Mesenchymal stem cell (in vitro differentiated cells and primary cell): ENCODE measurements around the gene KAT2A.
A peak's percentile ranks its signal among the peaks of the same experiment; 100 is the strongest.

Experiments used
- DNase-seq: peaks from one replicate; pipeline ENCODE4 v3.0.0-alpha.2; 2013
- H2AFZ ChIP-seq: one replicate; pipeline ENCODE4 v1.6.1; 2013; ENCODE audit warnings: low read depth, mild to moderate bottlenecking, control low read depth, inconsistent platforms, low read length, moderate library complexity
- H2AK5ac ChIP-seq: 2 replicates; pipeline ENCODE4 v1.6.1; 2013; ENCODE audit warnings: low read length, moderate library complexity, mild to moderate bottlenecking, inconsistent platforms; ENCODE audit not compliant: severe bottlenecking
- H2BK120ac ChIP-seq: one replicate; pipeline ENCODE4 v1.6.1; 2013; ENCODE audit warnings: low read depth, mild to moderate bottlenecking, inconsistent platforms, low read length, moderate library complexity
- H2BK12ac ChIP-seq, 2 experiments: one replicate each; pipeline ENCODE4 v1.6.1; 2013; ENCODE audit warnings: inconsistent platforms in 2 of 2, low read length in 2 of 2, mild to moderate bottlenecking in 2 of 2, moderate library complexity in 2 of 2, control low read depth in 1 of 2
- H2BK15ac ChIP-seq: one replicate; pipeline ENCODE4 v1.6.1; 2013; ENCODE audit warnings: mild to moderate bottlenecking, low read depth, inconsistent platforms; ENCODE audit not compliant: poor library complexity, severe bottlenecking
- H2BK5ac ChIP-seq: 2 replicates; pipeline ENCODE4 v1.6.1; 2013; ENCODE audit warnings: low read depth, mild to moderate bottlenecking, low read length, control low read depth, inconsistent platforms; ENCODE audit not compliant: poor library complexity, severe bottlenecking
- H3K14ac ChIP-seq, 2 experiments: one replicate each; pipeline ENCODE4 v1.6.1; 2013; ENCODE audit warnings: inconsistent platforms in 2 of 2, low read length in 2 of 2, control low read depth in 1 of 2, mild to moderate bottlenecking in 1 of 2, moderate library complexity in 1 of 2
- H3K18ac ChIP-seq, 2 experiments: one replicate each; pipeline ENCODE4 v1.6.1; 2013; ENCODE audit warnings: inconsistent platforms in 2 of 2, low read length in 2 of 2, control low read depth in 1 of 2, low read depth in 1 of 2, mild to moderate bottlenecking in 1 of 2
- H3K23ac ChIP-seq, 2 experiments: one replicate each; pipeline ENCODE4 v1.6.1; 2013; ENCODE audit warnings: inconsistent platforms in 2 of 2, low read length in 2 of 2, mild to moderate bottlenecking in 2 of 2, moderate library complexity in 2 of 2, control low read depth in 1 of 2
- H3K27ac ChIP-seq: 2 replicates; pipeline ENCODE4 v1.5.1; 2013; ENCODE audit warnings: mild to moderate bottlenecking, moderate library complexity, low read length, control low read depth, inconsistent platforms; ENCODE audit not compliant: poor library complexity, severe bottlenecking
- H3K27me3 ChIP-seq, 2 experiments: 2 replicates each; pipeline versions ENCODE4 v1.6.1 to v1.7.0; 2013; ENCODE audit warnings: low read length in 2 of 2, mild to moderate bottlenecking in 2 of 2, moderate library complexity in 2 of 2, control low read depth in 1 of 2, inconsistent platforms in 1 of 2; ENCODE audit not compliant: control insufficient read depth in 1 of 2, insufficient read depth in 1 of 2
- H3K36me3 ChIP-seq, 2 experiments: 2 replicates each; pipeline versions ENCODE4 v1.6.1 to v1.7.0; 2013; ENCODE audit warnings: low read length in 2 of 2, control low read depth in 1 of 2, inconsistent platforms in 1 of 2, low read depth in 1 of 2, mild to moderate bottlenecking in 1 of 2; ENCODE audit not compliant: insufficient read depth in 2 of 2, control insufficient read depth in 1 of 2
- H3K4ac ChIP-seq, 2 experiments: one replicate each; pipeline ENCODE4 v1.6.1; 2013; ENCODE audit warnings: inconsistent platforms in 2 of 2, low read length in 2 of 2, mild to moderate bottlenecking in 2 of 2, moderate library complexity in 2 of 2, control low read depth in 1 of 2, low read depth in 1 of 2
- H3K4me1 ChIP-seq: 2 replicates; pipeline ENCODE4 v1.6.1; 2013; ENCODE audit warnings: low read depth, low read length, control low read depth; ENCODE audit not compliant: control insufficient read depth, insufficient read depth
- H3K4me2 ChIP-seq: 2 replicates; pipeline ENCODE4 v1.6.1; 2013; ENCODE audit warnings: low read length, mild to moderate bottlenecking, inconsistent platforms; ENCODE audit not compliant: poor library complexity, severe bottlenecking
- H3K4me3 ChIP-seq, 2 experiments: 2 replicates each; pipeline versions ENCODE4 v1.5.1 to v1.7.0; 2013; ENCODE audit warnings: low read length in 2 of 2, mild to moderate bottlenecking in 2 of 2, control low read depth in 1 of 2, low read depth in 1 of 2; ENCODE audit not compliant: insufficient read depth in 1 of 2
- H3K79me1 ChIP-seq: replicated peaks from 2 replicates; pipeline ENCODE4 v1.6.1; 2013; ENCODE audit warnings: mild to moderate bottlenecking, control low read depth, low read length, inconsistent platforms; ENCODE audit not compliant: poor library complexity, severe bottlenecking
- H3K9ac ChIP-seq: 2 replicates; pipeline ENCODE4 v1.7.0; 2013; ENCODE audit warnings: mild to moderate bottlenecking, low read length, moderate library complexity
- H3K9me3 ChIP-seq: 2 replicates; pipeline ENCODE4 v1.7.0; 2013; ENCODE audit warnings: mild to moderate bottlenecking, low read length; ENCODE audit not compliant: control insufficient read depth
- H4K8ac ChIP-seq: one replicate; pipeline ENCODE4 v1.6.1; 2013; ENCODE audit warnings: inconsistent platforms, mild to moderate bottlenecking, low read length, moderate library complexity
- H4K91ac ChIP-seq: one replicate; pipeline ENCODE4 v1.6.1; 2013; ENCODE audit warnings: mild to moderate bottlenecking, low read length, inconsistent platforms
- WGBS: methylation state at CpG from one replicate; pipeline ENCODE4 v1.1.7; 2013; ENCODE audit warnings: mixed read lengths; 5-methylcytosine and 5-hydroxymethylcytosine counted together

The KAT2A gene

GRCh38 chr17:42079541-42079940, 41.6 kb downstream of the KAT2A start:
- no peaks in the 10 kb centered on the region for H3K79me1 ChIP-seq
- no peak overlapping the region for H3K4ac ChIP-seq
- no peak overlapping the region for H2BK12ac ChIP-seq
- H3K18ac ChIP-seq = no peak overlapping the region
- no peaks in the 10 kb centered on the region for H3K36me3 ChIP-seq
- H4K91ac ChIP-seq = no peak overlapping the region
- no peak overlapping the region for H2AK5ac ChIP-seq
- H3K4me1 ChIP-seq = no peaks in the 10 kb centered on the region
- H3K9ac ChIP-seq = no peak overlapping the region
- H3K23ac ChIP-seq = no peak overlapping the region
- no peak overlapping the region for H3K14ac ChIP-seq
- H2BK120ac ChIP-seq = no peak overlapping the region
- H4K8ac ChIP-seq = no peak overlapping the region
- no peak overlapping the region for H2BK15ac ChIP-seq
- no peaks in the 10 kb centered on the region for H3K9me3 ChIP-seq
- 83% methylated on average over 2 of the region's 2 CpGs for WGBS
- H3K27ac ChIP-seq = no peak overlapping the region
- H3K4me3 ChIP-seq = no peak overlapping the region
- H2BK5ac ChIP-seq = no peak overlapping the region
- DNase-seq = no peak
- peaks cover 34 to 47% of the 10 kb centered on the region in 2 experiments for H3K27me3 ChIP-seq
- no peak overlapping the region for H3K4me2 ChIP-seq
- no peak overlapping the region for H2AFZ ChIP-seq

- no peak overlapping the region for H3K18ac ChIP-seq
- no peak overlapping the region for H2BK5ac ChIP-seq
- no peaks in the 10 kb centered on the region for H3K9me3 ChIP-seq
- no peaks in the 10 kb centered on the region for H3K79me1 ChIP-seq
- DNase-seq = peak; percentile 22
- H4K8ac ChIP-seq = no peak overlapping the region
- no peak overlapping the region for H3K4me2 ChIP-seq
- H4K91ac ChIP-seq = no peak overlapping the region
- no peak overlapping the region for H2BK15ac ChIP-seq
- H2AK5ac ChIP-seq = no peak overlapping the region
- H3K9ac ChIP-seq = no peak overlapping the region
- H2BK120ac ChIP-seq = no peak overlapping the region
- no peaks in the 10 kb centered on the region for H3K4me1 ChIP-seq
- H3K4me3 ChIP-seq = no peak overlapping the region
- WGBS = 42% methylated on average over 3 of the region's 8 CpGs
- no peak overlapping the region for H2AFZ ChIP-seq
- no peaks in the 10 kb centered on the region for H3K36me3 ChIP-seq
- H3K27ac ChIP-seq = no peak overlapping the region
- no peak overlapping the region for H2BK12ac ChIP-seq
- H3K27me3 ChIP-seq = peaks cover 39 to 54% of the 10 kb centered on the region in 2 experiments
- H3K14ac ChIP-seq = no peak overlapping the region
- H3K4ac ChIP-seq = no peak overlapping the region
- H3K23ac ChIP-seq = no peak overlapping the region
Measured at GRCh38 chr17:42078396-42079043, 42.6 kb downstream of the KAT2A start.

- Histone ChIP-seq H3K27ac (no peak overlapping the region), H2BK15ac (no peak overlapping the region), H2BK12ac (no peak overlapping the region), H3K23ac (no peak overlapping the region), H3K9ac (no peak overlapping the region), H2BK5ac (no peak overlapping the region), H3K9me3 (no peaks in the 10 kb centered on the region), H3K14ac (no peak overlapping the region), H3K4ac (no peak overlapping the region), H3K36me3 (no peaks in the 10 kb centered on the region), H3K79me1 (no peaks in the 10 kb centered on the region), H3K18ac (no peak overlapping the region), H3K4me1 (peaks cover 1% of the 10 kb centered on the region), H4K8ac (no peak overlapping the region), H3K4me2 (no peak overlapping the region), H2AK5ac (no peak overlapping the region), H3K4me3 (no peak overlapping the region), H4K91ac (no peak overlapping the region), H2BK120ac (no peak overlapping the region), H3K27me3 (peaks cover 47 to 61% of the 10 kb centered on the region in 2 experiments), H2AFZ (no peak overlapping the region)
- DNase-seq = no peak
- 86% methylated on average over 5 of the region's 5 CpGs for WGBS
Measured at GRCh38 chr17:42077755-42078154, 43.4 kb downstream of the KAT2A start.

GRCh38 chr17:42076797-42077559, 44.2 kb downstream of the KAT2A start:
- Histone ChIP-seq H2AFZ (no peak overlapping the region), H3K18ac (no peak overlapping the region), H3K36me3 (no peaks in the 10 kb centered on the region), H3K9me3 (no peaks in the 10 kb centered on the region), H3K4me3 (no peak overlapping the region), H2BK12ac (no peak overlapping the region), H3K9ac (no peak overlapping the region), H3K27me3 (peaks cover 49 to 69% of the 10 kb centered on the region in 2 experiments), H3K79me1 (no peaks in the 10 kb centered on the region), H3K4me2 (no peak overlapping the region), H2BK5ac (no peak overlapping the region), H4K8ac (no peak overlapping the region), H3K27ac (no peak overlapping the region), H2AK5ac (no peak overlapping the region), H3K23ac (no peak overlapping the region), H3K14ac (no peak overlapping the region), H3K4me1 (peaks cover 8% of the 10 kb centered on the region), H3K4ac (no peak overlapping the region), H2BK15ac (no peak overlapping the region), H4K91ac (no peak overlapping the region), H2BK120ac (no peak overlapping the region)
- 91% methylated on average over 4 of the region's 4 CpGs for WGBS
- DNase-seq = no peak
